M059J (cell line): ENCODE measurements around the gene NFIA. TPM values are rescaled to one million over a fixed set of nuclear protein-coding genes. Genes with fewer than 3 reads are reported as not detected.
"Not testable (repeated sequence)": the region's sequence is repeated elsewhere in the genome, so short reads cannot be mapped to it uniquely, and the experiment has no call there.

Source experiments
- DNase-seq: peaks from one replicate; pipeline ENCODE4 v3.0.0-alpha.2; 2012; ENCODE audit warnings: low read depth
- total RNA-seq: library from RNA; depleted of rRNA; stranded (reverse); fragments of >200 nt; shearing (Covaris generic); gene quantifications from 2 replicates; pipeline ENCODE4 v1.2.3, GENCODE V29; 2014

Gene NFIA
- total RNA-seq, 1 experiment from 2014 or later = 1.2 TPM

- DNase-seq = no peak
These were observed 189.0 kb downstream of the NFIA start for GRCh38 chr1:61271412-61271789.

GRCh38 chr1:61273167-61273705 is 190.9 kb downstream of the NFIA start:
- no peak for DNase-seq

DNA sequence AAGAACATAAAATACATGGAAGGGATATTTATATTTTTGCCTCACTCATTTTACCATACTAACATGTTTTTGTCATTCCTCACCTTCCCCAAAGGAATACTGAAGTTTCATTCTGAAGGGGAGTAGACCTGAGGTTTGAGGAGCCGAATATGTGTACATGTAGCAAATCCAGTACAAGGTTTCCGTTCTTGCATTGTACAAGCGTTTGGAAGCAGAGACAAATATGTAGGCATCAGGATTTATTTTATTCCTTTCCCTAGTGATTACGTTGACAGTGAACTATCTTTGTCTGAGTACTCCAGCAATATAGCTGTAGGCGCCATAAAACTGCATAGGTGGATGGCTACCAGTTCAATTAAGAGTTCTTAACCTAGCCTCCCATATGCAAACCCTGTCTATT is 191.5 kb downstream of the NFIA start:
- no peak for DNase-seq

GRCh38 chr1:61274939-61275338 is 192.6 kb downstream of the NFIA start:
- no peak for DNase-seq

GRCh38 chr1:61276246-61276645 is 193.9 kb downstream of the NFIA start:
- DNase-seq = no peak

DNA sequence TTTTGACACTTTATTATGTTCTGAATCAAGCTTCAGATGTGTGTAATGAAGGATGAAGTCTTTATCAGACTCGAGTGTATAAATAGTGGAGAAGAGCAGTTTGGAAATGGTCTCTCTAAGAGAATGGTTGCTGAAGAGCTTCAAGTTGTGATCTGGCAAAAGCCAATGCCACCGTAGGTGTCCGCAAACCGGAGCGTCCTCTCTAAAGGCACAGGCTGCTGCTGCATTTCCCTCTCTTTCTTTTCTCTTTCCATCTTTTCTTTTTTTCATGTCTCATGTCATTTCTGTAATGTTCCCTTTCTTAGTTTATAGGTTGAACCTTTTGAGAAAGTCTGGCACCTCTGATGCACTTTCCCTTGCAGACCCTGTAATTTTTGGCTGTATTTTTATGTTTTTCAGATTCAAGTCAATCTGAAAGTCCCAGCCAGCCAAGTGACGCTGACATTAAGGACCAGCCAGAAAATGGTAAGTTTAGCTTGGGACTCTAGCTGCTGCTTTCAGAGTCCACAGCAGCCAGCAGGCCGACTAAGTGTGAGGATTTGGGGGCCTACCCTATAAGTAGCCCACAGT is 194.8 kb downstream of the NFIA start:
- no peak for DNase-seq

DNA sequence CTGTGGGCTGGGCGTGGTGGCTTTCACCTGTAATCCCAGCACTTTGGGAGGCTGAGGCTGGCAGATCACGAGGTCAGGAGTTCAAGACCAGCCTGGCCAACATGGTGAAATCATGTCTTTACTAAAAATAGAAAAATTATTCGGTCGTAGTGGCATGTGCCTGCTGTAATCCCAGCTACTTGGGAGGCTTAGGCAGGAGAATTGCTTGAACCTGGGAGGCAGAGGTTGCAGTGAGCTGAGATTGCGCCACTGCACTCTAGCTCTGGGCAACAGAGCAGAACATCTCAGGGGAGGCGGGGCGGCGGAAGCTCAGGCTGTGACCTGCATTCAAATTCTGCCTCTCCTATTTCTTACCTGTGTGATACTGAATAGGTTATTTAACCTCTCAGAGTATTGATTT is 196.1 kb downstream of the NFIA start:
- DNase-seq = not testable (repeated sequence)

DNA sequence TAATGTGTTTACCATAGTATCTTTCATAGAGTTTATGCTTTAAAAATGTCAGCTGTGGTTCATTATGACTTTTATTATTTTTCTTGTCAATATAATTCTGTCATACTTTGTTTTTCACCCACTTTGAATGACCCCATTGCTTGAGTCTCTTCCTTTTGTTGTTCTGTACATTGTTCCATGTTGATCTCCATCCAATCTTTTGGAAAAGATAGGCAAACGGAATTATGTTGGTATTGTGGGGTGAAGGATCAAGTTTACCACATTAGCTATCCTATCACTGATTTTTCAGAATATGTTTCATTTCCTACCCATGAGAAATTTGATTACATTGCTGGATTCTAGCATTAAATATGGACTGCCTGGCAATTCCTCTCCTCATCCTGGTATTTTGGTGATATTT is 196.6 kb downstream of the NFIA start:
- no peak for DNase-seq

GRCh38 chr1:61279570-61279969 is 197.2 kb downstream of the NFIA start:
- no peak for DNase-seq

DNA sequence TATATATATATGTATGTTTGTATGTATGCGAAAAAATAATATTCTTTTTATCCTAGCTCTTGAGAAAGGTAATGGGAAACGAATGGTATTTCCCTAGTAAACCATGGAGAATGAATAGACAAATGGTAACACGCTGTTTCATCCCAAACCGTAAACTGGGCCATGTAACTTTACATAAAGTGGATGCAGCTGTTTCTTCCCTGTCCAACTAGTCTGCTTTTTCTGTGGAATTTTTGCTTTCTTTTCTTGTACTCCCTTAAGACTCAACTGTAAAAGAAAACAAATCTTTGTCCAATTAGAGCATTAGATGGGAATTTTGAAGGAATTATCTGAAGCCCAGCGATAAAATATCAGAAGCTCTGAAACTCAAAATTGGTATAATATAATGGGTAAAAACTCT is 198.1 kb downstream of the NFIA start:
- DNase-seq = no peak

DNA sequence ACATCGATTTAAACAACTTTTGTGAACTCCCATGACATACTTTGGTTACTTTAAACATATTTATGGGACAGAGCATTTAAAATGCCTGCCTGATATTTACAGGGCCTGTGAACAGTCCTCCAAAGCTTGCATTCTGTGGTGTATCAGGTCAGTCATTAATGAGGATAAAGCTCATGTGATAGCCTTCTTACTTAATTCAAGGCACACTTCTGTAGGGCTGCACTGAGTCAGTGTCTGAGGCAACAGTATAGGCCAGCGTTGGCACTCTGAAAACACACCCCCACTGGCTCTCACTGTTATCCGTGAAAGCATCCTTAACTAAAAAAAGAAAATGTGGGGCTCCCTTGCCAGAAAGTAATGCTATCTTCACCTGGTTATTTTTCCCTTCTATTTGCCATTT is 200.0 kb downstream of the NFIA start:
- DNase-seq = no peak

DNA sequence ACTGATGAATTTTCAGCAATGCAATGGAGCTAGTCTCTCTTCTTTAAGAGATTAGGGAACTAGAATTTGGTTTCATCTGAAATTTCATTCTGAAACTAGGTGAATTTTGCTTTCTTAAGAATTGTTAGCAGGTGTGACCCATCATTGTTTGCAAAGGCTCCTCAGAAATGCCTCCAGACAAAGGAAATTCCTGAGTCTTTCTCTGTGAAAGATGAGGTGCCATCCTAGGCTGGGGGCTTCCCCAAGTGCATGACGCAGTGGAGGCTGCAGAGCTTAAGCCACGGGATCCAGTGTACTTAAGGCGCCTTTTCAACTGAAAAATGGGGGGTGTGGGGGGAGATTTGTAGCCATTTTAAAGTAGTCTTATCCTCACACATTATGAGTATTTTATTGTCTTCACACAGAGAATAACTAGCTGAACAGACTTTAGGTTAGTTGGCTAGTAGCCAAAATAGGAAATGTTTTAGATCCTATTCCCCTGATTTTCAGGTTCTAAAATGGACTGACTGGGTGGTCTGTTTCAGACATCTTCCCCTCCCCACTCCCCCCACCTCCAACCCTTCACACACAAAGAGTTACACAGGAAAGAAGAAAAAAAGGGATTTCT is 202.0 kb downstream of the NFIA start:
- no peak for DNase-seq

GRCh38 chr1:61284936-61285335 is 202.6 kb downstream of the NFIA start:
- DNase-seq = no peak

DNA sequence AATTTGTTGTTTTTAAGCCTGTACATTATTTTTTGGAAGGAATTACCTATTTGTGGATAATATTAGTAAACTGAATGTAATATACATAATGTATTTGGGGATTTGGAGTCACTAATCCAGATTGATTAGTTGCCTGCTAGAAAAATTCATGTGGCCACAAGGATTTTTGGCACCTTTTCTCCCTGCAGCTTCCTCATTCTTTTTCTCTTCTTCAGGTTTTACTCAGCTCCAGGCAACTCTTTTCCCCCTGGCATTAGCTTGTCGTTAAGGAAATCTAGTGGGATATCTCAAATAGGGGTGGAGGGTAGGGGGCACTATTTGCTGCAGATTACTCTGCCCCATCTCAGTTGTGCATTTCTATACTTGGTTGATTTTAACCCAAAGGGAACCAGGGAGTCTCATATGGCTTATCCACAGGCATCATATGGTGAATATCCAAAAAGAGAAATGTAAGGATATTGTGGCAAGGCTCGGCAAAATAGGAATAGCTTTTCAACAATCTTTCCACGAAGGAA is 203.1 kb downstream of the NFIA start:
- DNase-seq = no peak

DNA sequence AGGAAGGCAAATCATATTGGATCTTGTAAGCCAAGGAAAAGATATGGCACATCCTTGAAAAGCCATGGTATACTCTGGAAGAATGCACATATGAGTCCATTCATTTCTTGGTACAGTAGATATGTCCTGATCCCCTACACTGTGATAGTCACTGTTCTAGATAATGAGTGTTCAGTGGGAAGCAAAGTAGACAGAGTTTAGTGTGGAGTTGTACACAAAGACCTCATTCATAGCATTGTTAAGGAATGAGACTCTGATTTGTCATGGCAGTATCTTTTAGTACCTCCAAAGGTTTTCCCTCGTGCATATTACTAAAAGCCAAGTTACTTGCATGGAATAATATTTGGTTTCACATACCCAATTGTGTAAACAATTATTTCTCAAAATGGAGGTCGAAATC is 204.7 kb downstream of the NFIA start:
- peak; percentile 8 for DNase-seq

GRCh38 chr1:61287734-61288133 is 205.4 kb downstream of the NFIA start:
- peak; percentile 11 for DNase-seq

DNA sequence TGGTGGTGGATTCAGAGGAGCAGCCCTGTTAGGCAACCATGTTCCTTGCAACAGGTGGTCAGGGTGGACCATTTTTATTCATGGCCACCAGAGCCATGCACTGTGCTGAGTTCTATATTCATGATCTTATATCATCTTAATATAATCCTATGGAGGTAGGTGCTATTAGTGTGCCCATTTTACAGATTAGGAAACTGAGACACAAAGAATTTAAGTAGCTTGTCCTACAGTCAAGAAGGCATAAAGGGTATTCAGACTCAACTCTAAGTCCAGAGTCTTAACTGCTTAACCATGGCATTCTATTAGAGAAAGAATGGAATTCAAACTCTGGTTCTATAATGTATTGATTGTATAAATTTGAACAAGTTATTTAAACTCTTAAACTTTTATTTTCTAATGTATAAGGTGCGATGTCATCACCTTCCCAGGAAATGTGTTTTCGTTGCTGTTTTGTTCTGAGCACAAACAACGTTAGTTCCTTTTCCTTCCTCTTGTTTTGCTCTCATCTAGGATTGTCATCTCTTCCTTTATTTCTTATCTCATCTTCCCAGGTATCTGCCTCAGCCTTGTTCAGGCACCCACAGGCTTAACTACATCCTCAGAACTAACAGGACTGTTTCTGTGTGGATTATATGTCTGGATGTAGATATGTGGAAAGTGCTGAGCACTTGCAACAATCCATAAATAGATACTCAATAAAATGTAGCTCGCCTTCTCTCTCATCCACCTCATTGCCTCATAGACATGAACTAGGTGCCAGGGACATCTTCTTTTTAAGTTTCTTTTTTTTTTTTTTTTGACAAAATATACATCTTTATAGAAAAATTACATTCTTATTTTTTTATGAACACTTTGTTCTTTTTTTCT is 207.1 kb downstream of the NFIA start:
- no peak for DNase-seq

DNA sequence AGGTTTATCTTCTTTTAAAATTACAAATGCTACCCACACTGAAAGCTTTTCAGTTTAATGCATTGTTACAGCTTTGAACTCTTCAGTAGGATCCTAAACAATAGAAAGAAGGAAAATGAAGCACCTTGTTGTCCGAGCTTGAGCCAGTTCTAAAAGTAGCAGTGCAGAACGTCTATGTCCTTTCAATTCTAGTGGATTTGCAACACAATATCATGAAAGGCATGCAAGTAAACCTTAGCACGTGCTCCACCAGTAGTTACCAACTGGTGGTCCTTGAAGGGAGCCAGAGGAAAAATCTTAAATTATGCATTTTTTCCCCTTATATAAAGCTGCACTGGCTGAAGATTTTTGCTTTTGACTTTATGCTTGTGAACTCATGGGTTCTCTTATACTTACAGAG is 208.2 kb downstream of the NFIA start:
- no peak for DNase-seq

- DNase-seq = no peak
These were observed 210.8 kb downstream of the NFIA start for GRCh38 chr1:61293197-61293596.

DNA sequence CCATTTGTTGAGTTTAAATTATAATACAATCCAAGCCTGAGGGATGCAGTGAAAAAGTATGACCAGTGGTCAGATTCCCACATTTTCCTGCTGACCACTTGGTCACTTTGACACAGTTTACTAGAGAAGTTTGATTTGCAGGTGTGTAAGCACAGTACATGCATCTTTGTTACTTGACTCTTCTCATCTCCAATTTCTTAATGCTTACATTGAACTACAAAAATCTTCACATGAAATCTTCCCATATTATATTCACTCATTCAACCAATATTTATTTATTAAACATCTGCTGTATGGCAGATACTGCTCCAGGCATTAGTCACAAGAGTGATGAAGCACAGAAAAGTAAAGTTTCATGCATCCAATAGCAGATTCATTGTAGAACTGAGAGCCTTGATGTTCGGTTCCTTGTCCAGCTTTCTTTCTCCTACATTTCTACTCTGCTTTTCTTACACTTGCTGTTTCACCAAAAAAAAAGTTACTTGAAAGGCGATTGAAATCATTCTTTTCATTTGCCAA is 211.7 kb downstream of the NFIA start:
- no peak for DNase-seq

- DNase-seq = no peak
These were observed 212.6 kb downstream of the NFIA start for GRCh38 chr1:61294930-61295329.

DNA sequence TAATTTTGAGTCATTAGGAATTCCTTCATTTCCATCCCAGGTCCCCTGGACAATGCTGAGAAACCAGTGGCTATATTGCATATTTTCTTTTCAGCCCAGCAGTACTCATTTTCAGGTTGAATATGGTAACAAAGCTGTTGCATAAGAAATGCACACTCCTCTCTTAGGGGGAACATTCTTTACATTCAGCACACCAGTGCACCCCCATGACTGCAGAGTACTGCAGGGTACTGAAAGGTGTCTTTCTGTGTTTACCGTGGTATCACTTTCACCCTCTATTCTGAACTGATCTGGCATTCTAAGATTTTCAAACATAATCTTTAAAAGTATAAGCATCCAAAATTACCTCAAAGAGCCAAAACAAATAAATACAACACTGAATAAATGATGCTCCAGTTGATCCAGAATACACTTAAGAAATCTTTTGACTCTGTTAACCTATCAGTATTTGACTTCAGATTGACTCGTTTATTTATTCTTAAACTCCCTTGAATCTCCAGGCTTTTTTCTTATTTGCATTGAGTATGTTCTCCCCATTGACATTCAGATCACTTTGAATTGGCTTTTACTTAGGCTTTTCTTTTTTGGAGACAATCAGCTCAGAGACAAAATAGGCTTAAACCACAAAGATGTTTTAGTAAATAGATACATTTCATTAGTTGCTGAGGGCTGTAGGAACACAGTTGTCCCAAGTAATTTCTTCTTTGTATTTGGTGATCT is 213.6 kb downstream of the NFIA start:
- no peak for DNase-seq
